ENCODE measurements around the gene APLN. TPM values are rescaled to one million over a fixed set of nuclear protein-coding genes. Genes with fewer than 3 reads are reported as not detected.

Gene APLN
- total and polyA plus RNA-seq, 2 donors: 0.32 to 0.90 TPM

DNA sequence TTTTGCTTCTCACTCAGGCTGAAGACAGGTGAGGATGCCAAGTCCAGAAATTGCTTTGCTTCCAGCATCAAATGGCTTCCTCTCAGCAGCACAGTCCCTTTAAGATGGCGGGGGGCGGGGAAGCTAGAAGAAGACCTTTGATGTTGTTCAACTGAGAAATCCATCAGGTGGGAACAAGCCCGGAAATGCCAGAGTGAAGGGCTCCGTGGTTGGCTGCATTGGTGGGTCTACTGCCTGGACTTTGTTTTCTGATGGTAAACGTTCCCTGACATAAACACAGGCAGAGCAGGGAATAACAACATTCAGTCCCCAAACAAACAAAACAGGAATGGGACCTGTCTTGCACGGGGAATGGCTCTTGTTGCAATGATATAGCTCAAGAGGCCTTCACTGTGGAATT, 37.3 kb downstream of the APLN start:
- DNase-seq (ENCODE audit: low read depth in 6 of 9, low spot score in 9 of 9): no peak
- peaks cover 4 to 21% of the 10 kb centered on the region in 2 donors for H3K4me1 ChIP-seq (ENCODE audit: control insufficient read depth in 2 of 2, insufficient read depth in 2 of 2, low read length in 2 of 2)
- no peaks in the 10 kb centered on the region for H3K9me3 ChIP-seq (ENCODE audit: control insufficient read depth in 2 of 2, insufficient read depth in 1 of 2, low read length in 1 of 2)
- no peak overlapping the region for H3K27ac ChIP-seq (ENCODE audit: low read depth in 1 of 2, low read length in 1 of 2)
- WGBS: 96% methylated on average over 6 of the region's 6 CpGs
- H3K27me3 ChIP-seq (ENCODE audit: control insufficient read depth in 2 of 2, insufficient read depth in 1 of 2, low read length in 1 of 2): no peaks in the 10 kb centered on the region
- no peak overlapping the region for H3K4me3 ChIP-seq (ENCODE audit: low read length in 2 of 2)
- H3K36me3 ChIP-seq (ENCODE audit: control insufficient read depth in 2 of 2, insufficient read depth in 2 of 2, low read length in 1 of 2): no peaks in the 10 kb centered on the region

DNA sequence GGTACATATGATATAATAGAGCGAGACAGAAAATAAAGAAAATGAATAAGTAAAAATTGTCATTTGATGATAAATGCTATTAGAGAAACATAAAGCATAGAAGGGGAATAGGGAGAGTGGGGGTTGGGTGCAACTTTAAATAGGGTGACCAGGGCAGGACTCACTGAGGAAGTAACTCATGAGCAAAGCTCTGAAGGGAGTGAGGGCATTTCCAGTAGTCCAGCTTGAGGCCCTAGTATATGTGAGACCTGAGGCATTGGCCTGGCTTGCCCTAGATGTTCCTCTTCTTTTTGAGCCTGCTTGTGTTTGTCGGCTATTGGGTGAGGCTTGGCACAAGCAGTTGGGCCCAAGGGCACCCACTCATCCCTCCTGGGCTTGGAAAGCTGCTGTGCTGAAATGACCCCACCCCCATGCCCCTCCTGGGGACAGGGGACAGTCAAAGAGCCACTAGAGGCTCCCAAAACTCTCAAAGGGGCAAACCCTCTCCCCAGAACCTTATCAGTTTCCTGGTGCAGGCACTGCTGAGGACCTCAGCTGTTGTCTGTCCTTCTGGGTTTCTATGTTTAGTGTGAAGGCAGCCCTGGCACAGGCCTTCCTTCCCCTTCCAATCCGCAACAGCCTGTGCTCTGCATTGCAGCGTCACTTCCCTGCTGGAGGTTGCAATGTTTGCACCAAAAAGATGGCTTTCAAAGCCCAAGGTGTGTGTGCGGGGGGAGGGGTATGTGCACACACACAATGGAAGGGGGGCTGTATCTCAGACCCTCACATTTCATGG, 40.1 kb downstream of the APLN start:
- H3K27me3 ChIP-seq (ENCODE audit: control insufficient read depth in 2 of 2, insufficient read depth in 1 of 2, low read length in 1 of 2): no peaks in the 10 kb centered on the region
- peaks cover 0 to 9% of the 10 kb centered on the region in 2 donors for H3K4me1 ChIP-seq (ENCODE audit: control insufficient read depth in 2 of 2, insufficient read depth in 2 of 2, low read length in 2 of 2)
- H3K27ac ChIP-seq (ENCODE audit: low read depth in 1 of 2, low read length in 1 of 2): no peak overlapping the region
- H3K4me3 ChIP-seq (ENCODE audit: low read length in 2 of 2): no peak overlapping the region
- no peaks in the 10 kb centered on the region for H3K36me3 ChIP-seq (ENCODE audit: control insufficient read depth in 2 of 2, insufficient read depth in 2 of 2, low read length in 1 of 2)
- no peak for DNase-seq (ENCODE audit: low read depth in 6 of 9, low spot score in 9 of 9)
- 71% methylated on average over 5 of the region's 5 CpGs for WGBS
- no peaks in the 10 kb centered on the region for H3K9me3 ChIP-seq (ENCODE audit: control insufficient read depth in 2 of 2, insufficient read depth in 1 of 2, low read length in 1 of 2)

DNA sequence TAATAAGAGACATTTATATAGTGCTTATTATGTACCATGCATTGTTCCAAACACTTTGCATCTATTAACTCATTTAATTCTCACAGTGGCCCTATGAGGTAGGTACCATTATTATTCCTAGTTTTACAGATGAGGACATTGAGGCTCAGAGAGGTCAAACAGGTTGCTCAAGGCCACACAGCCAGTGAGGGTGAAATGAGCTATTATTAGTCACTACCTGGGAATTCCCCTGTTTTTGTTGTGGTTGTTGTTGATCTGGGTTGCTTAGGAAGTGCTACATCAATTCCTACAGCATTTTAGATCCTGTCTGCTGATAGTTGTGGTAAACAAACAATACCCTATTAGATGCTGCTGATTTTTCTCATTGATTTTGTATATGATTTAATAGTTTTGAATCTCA, 41.2 kb downstream of the APLN start:
- H3K9me3 ChIP-seq (ENCODE audit: control insufficient read depth in 2 of 2, insufficient read depth in 1 of 2, low read length in 1 of 2): no peaks in the 10 kb centered on the region
- no peak overlapping the region for H3K4me3 ChIP-seq (ENCODE audit: low read length in 2 of 2)
- H3K27me3 ChIP-seq (ENCODE audit: control insufficient read depth in 2 of 2, insufficient read depth in 1 of 2, low read length in 1 of 2): no peaks in the 10 kb centered on the region
- no peak for DNase-seq (ENCODE audit: low read depth in 6 of 9, low spot score in 9 of 9)
- H3K4me1 ChIP-seq (ENCODE audit: control insufficient read depth in 2 of 2, insufficient read depth in 2 of 2, low read length in 2 of 2): peaks cover 0 to 9% of the 10 kb centered on the region in 2 donors
- no peaks in the 10 kb centered on the region for H3K36me3 ChIP-seq (ENCODE audit: control insufficient read depth in 2 of 2, insufficient read depth in 2 of 2, low read length in 1 of 2)
- no peak overlapping the region for H3K27ac ChIP-seq (ENCODE audit: low read depth in 1 of 2, low read length in 1 of 2)

DNA sequence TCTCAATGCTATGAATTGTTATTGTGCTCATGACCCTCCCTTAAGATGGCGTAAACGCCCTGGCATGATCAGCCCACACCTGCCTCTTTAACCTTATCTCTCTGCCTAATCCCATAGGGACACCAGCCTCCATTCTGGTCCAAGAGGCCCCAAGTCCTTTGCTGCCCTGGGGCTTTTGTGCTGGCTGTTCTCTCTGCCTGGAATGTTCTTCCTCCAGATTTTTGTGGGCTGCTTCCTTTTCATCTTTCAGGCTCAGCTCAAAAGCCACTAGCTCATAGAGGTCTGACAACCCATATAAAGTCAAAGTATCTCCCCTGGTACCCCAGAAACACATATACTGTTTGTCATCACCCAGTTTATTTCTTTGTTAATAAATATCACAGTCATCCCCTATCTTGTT, 42.4 kb downstream of the APLN start:
- Histone ChIP-seq H3K4me1 (ENCODE audit: control insufficient read depth in 2 of 2, insufficient read depth in 2 of 2, low read length in 2 of 2) (peaks cover 0 to 8% of the 10 kb centered on the region in 2 donors), H3K36me3 (ENCODE audit: control insufficient read depth in 2 of 2, insufficient read depth in 2 of 2, low read length in 1 of 2) (no peaks in the 10 kb centered on the region), H3K27me3 (ENCODE audit: control insufficient read depth in 2 of 2, insufficient read depth in 1 of 2, low read length in 1 of 2) (no peaks in the 10 kb centered on the region), H3K4me3 (ENCODE audit: low read length in 2 of 2) (no peak overlapping the region), H3K9me3 (ENCODE audit: control insufficient read depth in 2 of 2, insufficient read depth in 1 of 2, low read length in 1 of 2) (no peaks in the 10 kb centered on the region), H3K27ac (ENCODE audit: low read depth in 1 of 2, low read length in 1 of 2) (no peak overlapping the region)
- DNase-seq (ENCODE audit: low read depth in 6 of 9, low spot score in 9 of 9): no peak
- WGBS: 98% methylated on average over 2 of the region's 2 CpGs

DNA sequence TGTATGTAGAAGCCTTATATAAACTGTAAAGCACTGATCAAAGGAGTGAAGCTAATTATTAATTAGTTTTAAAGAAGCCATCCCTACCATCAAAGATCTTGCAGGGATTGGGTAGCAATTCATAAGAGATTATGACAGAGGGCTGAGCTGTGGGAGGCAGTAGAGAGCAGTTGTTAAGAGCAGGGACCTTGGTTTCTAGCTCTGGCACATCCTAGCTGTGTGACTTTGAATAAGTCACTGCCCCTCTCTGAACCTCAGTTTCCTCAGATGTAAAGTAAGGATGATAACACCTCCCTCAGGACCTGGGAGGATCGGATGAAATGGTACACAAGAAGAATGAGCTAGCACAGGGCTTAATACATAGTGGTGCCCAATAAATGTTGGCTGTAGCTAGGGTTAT, 45.4 kb downstream of the APLN start:
- DNase-seq (ENCODE audit: low read depth in 6 of 9, low spot score in 9 of 9): peak in 1 of 9 donors; percentile 32
- Histone ChIP-seq H3K27ac (ENCODE audit: low read depth in 1 of 2, low read length in 1 of 2) (no peak overlapping the region), H3K4me1 (ENCODE audit: control insufficient read depth in 2 of 2, insufficient read depth in 2 of 2, low read length in 2 of 2) (peaks cover 3 to 16% of the 10 kb centered on the region in 2 donors), H3K27me3 (ENCODE audit: control insufficient read depth in 2 of 2, insufficient read depth in 1 of 2, low read length in 1 of 2) (no peaks in the 10 kb centered on the region), H3K9me3 (ENCODE audit: control insufficient read depth in 2 of 2, insufficient read depth in 1 of 2, low read length in 1 of 2) (no peaks in the 10 kb centered on the region), H3K36me3 (ENCODE audit: control insufficient read depth in 2 of 2, insufficient read depth in 2 of 2, low read length in 1 of 2) (no peaks in the 10 kb centered on the region), H3K4me3 (ENCODE audit: low read length in 2 of 2) (no peak overlapping the region)
- 100% methylated on average over 1 of the region's 1 CpG for WGBS

DNA sequence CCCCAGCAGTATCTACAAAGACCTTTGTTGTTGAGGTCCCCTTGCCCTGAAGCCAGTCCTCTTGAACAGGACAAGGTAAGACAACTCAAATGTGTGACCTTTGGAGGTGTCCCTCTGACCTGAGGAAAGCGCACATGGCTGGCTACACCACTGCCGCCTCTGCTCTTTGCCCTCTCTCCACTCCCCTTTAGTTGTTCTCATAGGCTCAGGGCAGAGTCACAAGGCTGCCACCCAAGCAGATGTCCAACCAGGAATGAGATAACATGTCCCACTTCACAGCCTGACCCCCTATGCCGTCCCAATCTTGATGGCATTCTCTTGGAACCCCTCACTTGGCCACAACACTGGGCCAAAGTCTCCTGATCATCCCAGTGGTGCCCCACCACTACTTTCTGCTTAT, 46.3 kb downstream of the APLN start:
- peaks cover 3 to 23% of the 10 kb centered on the region in 2 donors for H3K4me1 ChIP-seq (ENCODE audit: control insufficient read depth in 2 of 2, insufficient read depth in 2 of 2, low read length in 2 of 2)
- no peaks in the 10 kb centered on the region for H3K36me3 ChIP-seq (ENCODE audit: control insufficient read depth in 2 of 2, insufficient read depth in 2 of 2, low read length in 1 of 2)
- H3K27me3 ChIP-seq (ENCODE audit: control insufficient read depth in 2 of 2, insufficient read depth in 1 of 2, low read length in 1 of 2): no peaks in the 10 kb centered on the region
- DNase-seq (ENCODE audit: low read depth in 6 of 9, low spot score in 9 of 9): no peak
- no peak overlapping the region for H3K27ac ChIP-seq (ENCODE audit: low read depth in 1 of 2, low read length in 1 of 2)
- no peak overlapping the region for H3K4me3 ChIP-seq (ENCODE audit: low read length in 2 of 2)
- WGBS: 100% methylated on average over 3 of the region's 3 CpGs
- H3K9me3 ChIP-seq (ENCODE audit: control insufficient read depth in 2 of 2, insufficient read depth in 1 of 2, low read length in 1 of 2): no peaks in the 10 kb centered on the region

DNA sequence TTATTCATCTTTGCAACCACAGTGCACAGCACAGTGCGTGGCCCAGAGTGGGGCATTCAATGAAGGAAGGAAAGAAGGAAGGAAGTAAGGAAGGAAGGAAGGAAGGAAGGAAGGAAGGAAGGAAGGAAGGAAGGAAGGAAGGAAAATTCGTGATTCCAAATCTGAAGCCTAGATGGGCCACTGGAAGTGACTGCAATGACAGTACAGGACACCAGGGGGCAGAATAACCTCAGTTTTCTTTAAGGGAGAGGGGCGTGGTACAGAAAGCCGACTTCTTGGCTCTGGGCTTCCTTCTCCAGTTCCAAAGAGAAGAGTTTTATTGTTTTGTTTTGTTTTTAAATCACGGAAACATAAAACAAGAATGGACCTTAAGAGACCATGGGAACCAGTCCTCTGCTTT, 47.8 kb downstream of the APLN start:
- WGBS: 12% methylated on average over 5 of the region's 5 CpGs
- Histone ChIP-seq H3K27ac (ENCODE audit: low read depth in 1 of 2, low read length in 1 of 2) (no peak overlapping the region), H3K27me3 (ENCODE audit: control insufficient read depth in 2 of 2, insufficient read depth in 1 of 2, low read length in 1 of 2) (no peaks in the 10 kb centered on the region), H3K9me3 (ENCODE audit: control insufficient read depth in 2 of 2, insufficient read depth in 1 of 2, low read length in 1 of 2) (no peaks in the 10 kb centered on the region), H3K36me3 (ENCODE audit: control insufficient read depth in 2 of 2, insufficient read depth in 2 of 2, low read length in 1 of 2) (no peaks in the 10 kb centered on the region), H3K4me1 (ENCODE audit: control insufficient read depth in 2 of 2, insufficient read depth in 2 of 2, low read length in 2 of 2) (peaks cover 3 to 24% of the 10 kb centered on the region in 2 donors), H3K4me3 (ENCODE audit: low read length in 2 of 2) (no peak overlapping the region)
- DNase-seq (ENCODE audit: low read depth in 6 of 9, low spot score in 9 of 9): peak in 6 of 9 donors; percentile 37 to 77 (median 48)

DNA sequence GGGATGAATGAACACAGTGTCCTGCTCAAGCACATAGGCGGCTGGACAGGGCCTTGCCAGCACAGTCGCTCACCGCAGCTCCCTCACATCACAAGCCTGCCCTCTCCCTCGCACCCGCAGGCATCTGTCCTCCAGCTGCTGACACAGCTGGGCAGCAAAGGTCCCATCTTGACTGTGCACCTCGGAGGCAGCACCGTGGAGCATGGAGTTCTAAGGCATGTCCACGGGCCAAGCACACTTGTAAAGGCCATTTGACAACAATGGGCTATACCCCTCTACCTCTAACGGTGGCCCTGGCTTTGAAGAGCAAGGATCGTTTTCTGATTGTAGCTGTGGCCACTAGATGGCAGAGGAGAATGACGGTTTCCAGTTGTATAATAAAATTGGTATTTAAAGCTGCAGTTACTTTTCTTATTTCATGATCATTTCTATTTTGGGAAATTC, 53.8 kb downstream of the APLN start:
- Histone ChIP-seq H3K27ac (ENCODE audit: low read depth in 1 of 2, low read length in 1 of 2) (no peak overlapping the region), H3K4me3 (ENCODE audit: low read length in 2 of 2) (no peak overlapping the region), H3K36me3 (ENCODE audit: control insufficient read depth in 2 of 2, insufficient read depth in 2 of 2, low read length in 1 of 2) (no peaks in the 10 kb centered on the region), H3K9me3 (ENCODE audit: control insufficient read depth in 2 of 2, insufficient read depth in 1 of 2, low read length in 1 of 2) (no peaks in the 10 kb centered on the region), H3K4me1 (ENCODE audit: control insufficient read depth in 2 of 2, insufficient read depth in 2 of 2, low read length in 2 of 2) (peaks cover 3 to 19% of the 10 kb centered on the region in 2 donors), H3K27me3 (ENCODE audit: control insufficient read depth in 2 of 2, insufficient read depth in 1 of 2, low read length in 1 of 2) (no peaks in the 10 kb centered on the region)
- 48% methylated on average over 11 of the region's 11 CpGs for WGBS
- peak in 2 of 9 donors; percentile 27 to 46 for DNase-seq (ENCODE audit: low read depth in 6 of 9, low spot score in 9 of 9)

DNA sequence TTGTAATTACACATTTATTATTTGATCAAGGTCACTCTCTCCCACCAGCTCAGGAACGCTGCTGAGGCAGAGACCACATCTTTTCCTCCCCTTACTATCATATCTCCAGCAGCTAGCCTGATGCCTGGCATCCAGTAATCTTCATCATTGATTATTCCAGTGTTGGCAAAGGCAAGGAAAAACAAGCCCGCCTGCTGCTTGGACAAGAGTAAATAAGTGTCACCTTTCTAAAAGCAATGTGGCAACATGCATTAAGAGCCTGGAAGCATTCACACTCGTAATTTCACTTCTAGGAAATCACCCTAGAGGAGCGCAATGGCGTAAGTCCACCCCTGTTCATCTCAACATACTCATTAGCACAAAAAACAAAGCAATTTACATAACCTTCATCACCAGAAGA, 54.8 kb downstream of the APLN start:
- Histone ChIP-seq H3K4me3 (ENCODE audit: low read length in 2 of 2) (no peak overlapping the region), H3K36me3 (ENCODE audit: control insufficient read depth in 2 of 2, insufficient read depth in 2 of 2, low read length in 1 of 2) (no peaks in the 10 kb centered on the region), H3K27ac (ENCODE audit: low read depth in 1 of 2, low read length in 1 of 2) (no peak overlapping the region), H3K4me1 (ENCODE audit: control insufficient read depth in 2 of 2, insufficient read depth in 2 of 2, low read length in 2 of 2) (peaks cover 3 to 14% of the 10 kb centered on the region in 2 donors), H3K9me3 (ENCODE audit: control insufficient read depth in 2 of 2, insufficient read depth in 1 of 2, low read length in 1 of 2) (no peaks in the 10 kb centered on the region), H3K27me3 (ENCODE audit: control insufficient read depth in 2 of 2, insufficient read depth in 1 of 2, low read length in 1 of 2) (no peaks in the 10 kb centered on the region)
- no peak for DNase-seq (ENCODE audit: low read depth in 6 of 9, low spot score in 9 of 9)
- 96% methylated on average over 5 of the region's 5 CpGs for WGBS
